T-helper 22 cell (primary cell): ENCODE measurements around the gene APOL4.
"Not testable (repeated sequence)": the region's sequence is repeated elsewhere in the genome, so short reads cannot be mapped to it uniquely, and the experiment has no call there.

Experiments
- DNase-seq: peaks from one replicate; pipeline ENCODE4 v3.0.0-alpha.2; 2020; ENCODE audit warnings: low read depth

Gene APOL4

DNA sequence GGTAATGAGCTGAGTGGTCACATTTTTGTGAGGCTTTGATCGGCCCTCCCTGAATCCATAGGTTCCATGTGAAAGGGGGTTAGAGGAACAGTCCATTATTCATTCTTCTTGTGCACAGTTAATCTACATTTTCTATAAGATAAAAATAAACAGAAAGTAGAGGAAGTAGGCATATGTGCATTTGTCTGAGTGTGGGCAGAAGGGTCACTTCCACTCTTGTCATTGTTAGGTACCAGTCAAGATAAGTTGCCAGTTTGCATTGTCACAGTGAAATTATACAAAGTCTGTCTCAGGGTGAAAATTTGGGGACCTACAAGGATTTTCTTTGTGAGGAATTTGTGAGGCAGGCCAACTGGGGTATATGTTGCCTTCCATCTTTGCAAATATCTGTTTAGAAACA lies 4.6 kb upstream of the APOL4 start:
- no peak for DNase-seq

DNA sequence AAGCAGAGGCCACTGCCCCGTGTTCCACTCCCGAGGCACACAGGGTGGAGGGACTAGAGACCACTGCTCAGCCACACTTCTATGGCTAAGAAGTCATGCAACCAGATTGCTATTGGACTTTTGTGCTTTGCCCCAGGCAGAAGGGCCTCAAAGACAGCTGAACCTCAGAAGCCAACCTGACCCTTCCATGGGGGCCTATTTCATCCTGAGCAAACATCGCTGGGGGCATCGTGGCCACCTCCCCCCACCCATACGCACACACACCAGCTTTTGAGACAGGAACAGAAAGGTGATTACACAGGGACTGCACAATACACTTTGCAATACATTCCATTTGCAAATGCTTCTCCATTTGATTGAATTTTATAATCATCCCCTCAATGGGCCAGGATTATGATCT lies 4.0 kb upstream of the APOL4 start:
- not testable (repeated sequence) for DNase-seq

DNA sequence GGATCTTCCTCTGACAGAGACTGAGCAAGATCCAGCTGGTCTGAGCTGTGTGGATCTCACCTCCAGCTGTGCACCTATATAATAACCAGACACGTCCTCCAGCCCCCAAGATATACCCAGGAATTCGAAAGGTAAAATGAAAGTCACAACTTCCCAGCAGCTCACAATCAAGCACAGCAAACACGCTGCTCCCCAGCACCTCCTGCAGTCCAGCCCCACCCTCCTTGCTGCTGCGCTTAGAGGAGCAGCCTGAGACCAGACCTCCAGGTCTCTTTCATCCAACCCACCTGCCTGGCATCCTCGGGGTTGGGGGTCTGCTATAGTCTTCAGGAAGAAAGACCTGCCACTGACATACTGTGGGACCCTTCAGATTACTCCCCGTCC lies 3.0 kb upstream of the APOL4 start:
- no peak for DNase-seq

DNA sequence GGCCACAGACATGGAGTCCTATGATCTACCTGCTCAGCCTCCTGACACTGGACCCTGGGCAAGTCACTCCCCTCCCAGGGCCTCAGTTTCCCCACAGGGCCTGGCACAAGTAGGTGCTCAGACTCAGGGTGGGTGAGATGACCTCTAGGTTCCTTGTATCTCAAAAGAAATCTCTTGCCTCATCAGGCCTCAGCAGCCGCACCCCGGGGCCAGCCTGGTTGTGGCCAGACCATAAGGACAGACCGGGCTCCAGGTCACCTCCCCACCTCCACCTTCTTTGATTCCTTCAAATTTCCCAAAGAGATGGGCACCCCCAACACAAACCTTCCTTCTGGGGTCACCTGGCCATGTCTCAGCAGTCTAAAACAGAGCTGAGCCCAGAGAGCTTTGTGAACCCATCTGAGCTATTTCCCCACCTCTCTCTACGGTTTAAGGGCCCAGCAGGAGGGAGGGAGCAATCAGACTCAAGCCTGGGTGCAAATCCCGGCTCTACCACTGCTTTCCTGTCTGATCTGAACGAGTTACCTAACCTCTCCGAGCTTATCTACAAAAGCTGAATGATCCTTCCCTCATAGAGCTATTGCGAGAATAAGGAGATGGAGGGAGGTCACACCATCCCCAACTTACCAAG lies 2.5 kb upstream of the APOL4 start:
- no peak for DNase-seq

DNA sequence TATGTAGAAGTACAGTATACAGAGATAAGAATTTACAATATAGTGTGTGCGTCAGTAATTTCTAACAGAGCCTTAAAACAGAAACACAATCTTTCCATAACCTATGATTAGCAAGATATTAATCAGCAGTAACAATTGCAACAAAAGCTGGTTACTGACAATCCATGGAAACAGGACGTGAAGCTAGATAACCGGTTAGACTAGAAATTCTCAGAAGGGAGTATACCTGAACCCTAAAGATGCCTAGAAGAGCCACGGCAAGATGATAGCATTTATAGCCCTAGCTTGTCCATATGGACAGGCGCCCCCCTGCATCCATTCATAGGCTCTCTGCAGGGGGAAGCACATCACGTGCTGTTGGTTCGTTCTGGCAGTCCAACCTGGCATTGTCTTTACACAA lies 1.8 kb upstream of the APOL4 start:
- not testable (repeated sequence) for DNase-seq

DNA sequence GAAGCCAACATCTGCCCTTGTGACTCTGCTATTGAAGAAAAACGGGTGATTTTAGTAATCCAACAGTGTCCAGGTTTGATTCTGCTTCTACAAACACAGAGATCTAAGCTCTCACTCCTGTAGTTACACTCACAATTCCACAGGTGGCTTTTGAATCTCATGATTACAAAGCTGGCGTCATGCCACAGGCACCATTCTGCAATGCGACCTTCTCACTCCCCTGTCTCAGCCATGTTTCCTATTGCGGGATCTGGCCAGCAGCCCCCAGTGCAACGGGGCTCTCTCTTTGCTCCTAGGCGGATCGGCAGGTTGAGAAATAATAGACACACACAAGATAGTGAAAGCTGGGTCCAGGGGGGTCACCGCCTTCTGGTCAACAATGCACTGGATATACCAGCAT lies 1.3 kb upstream of the APOL4 start:
- DNase-seq = not testable (repeated sequence)

DNA sequence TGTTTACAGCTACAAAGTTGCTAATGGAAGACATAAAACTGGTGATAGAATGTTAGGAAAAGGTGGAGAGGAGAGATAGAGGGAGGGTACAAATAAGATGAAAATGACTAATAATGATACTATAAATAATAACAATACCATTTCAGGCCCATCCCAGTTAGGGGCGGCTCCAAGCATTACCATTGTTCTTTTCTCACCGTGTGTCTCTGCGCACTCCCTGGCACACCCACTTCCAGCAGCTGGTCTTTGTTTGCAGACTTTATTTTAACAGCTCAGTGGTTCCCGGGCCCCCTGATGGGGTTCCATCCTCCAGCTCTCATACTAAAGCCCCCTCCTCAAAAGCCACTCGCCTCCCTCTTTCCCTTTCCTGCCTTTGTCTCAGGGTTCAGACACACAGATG lies 584 bp downstream of the APOL4 start:
- not testable (repeated sequence) for DNase-seq

DNA sequence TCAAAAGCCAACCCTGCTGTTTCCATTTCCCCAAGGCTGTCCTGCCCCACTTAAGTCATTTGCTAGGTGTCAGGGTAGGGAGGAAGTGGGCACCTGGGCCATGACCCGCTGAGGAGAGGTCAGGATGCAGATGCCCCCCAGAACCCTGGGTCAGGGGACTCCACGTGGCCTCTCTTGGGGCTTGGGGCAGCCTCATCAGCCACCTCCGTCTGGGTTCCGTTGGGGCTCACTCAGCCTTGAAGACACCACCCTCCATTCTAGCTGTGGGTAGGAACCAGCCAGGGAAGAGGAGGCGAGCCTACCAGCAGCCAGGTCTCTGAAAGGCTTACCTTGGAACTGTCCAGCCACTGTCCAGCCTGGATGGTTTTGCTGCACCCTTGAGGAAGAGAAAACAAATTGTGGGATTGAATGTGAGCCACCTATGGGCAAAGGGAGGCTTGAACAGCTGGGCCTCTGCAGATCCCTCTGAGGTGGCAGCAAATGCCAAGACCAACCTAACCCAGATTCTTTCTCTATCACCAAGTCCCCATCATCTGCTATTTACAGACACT lies 2.5 kb downstream of the APOL4 start:
- DNase-seq = no peak

DNA sequence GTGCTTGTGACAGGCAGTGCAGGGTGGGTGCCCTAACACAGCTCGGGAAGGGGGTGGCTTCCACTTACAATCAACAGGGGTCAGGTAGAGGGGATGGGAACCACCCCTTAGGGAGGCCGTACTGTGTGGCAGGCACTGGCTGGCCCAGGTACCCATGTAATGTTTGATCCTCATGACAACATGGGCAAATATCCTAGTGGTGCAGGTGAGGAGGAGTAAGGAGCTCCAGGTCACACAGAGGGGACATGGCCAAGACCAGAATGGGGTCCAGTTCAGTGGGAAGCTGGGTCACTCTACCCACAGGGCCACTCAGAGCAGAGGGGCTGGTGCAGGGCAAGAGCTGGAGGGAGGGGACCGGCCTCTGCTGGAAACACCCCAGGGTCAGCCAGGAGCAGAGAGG lies 3.1 kb downstream of the APOL4 start:
- DNase-seq = no peak

DNA sequence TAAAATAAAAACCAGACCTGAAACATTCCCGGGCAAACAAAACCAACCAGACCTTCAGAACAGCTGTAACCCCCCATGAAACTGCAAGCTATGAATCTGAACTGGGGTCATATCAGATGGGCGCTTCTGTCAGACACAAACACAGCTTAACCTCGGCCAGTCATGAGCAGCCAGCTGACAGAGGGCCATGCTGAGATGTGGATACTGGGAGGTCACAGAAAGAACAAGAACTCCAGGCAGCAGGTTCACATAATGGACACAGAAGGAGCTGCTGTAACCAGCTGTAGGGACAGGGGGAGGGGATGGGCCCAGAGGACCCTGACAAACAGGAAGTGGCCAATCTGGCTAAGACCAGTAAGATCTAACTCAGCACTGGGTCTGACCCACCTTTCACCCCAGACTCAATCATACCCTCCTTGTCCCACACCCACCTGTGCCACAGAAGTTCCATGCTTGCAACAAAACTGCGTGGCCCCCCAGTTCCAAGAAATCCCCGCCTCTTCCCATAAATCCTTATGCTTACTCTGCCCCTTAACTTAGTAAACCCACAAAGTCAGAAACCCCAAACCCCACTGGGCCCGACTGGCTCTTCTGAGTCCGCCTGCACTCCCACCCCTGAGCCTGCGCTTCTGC lies 4.0 kb downstream of the APOL4 start:
- DNase-seq = no peak

DNA sequence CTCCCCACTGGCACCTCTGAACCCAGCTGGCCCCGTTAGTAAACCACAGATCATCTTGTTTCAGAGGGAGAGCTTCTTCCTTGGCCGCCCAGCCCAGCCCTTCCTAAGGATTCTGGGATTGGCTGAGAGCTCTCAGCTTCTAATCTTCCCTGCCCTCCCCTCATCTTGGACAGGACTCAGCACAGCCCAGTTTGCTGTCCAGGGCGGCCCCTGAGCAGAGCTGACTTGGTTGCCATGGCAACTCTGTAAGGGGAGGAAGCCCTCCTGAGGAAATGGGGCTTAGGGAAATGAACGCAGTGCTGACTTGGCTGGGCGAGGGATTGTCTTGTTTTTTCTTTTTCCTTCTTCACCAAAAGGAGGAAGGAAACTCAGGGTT lies 4.6 kb downstream of the APOL4 start:
- DNase-seq = no peak

DNA sequence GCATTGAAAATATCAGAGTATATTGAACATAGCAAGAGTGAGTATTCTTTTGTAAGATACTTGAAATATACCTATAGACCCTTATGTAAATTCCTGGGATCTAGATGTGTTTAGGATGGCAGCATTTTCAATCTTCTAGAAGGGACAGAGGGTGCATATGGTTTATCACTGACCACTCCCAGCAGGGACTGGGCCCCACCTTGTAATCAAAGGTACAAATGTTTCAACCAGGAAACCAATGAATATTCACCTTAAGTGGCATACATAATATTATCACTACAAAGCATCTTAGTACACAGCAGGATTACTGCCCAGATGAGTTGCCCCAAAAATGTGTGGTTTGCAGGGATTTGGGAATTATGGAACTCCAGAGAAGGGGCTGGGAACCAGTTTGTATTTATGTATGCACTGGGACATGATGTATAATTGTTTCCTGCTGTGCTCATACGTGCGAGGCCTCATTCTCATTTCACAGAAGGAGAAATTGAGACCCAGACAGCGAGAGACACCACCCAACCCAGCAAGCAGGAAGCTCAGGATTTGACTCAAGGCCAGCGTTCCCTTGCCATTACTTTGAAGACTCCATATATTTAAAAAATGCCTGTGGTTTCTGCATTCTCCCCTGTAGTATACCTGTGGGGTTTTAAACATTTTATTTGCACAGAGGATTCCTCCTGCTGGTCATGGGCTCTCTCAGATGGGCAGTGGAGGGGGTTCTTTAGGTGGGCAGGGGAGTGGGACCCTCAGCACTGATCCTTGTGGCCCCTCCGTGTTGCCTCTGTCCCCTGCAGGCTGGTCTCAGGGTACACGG lies 5.2 kb downstream of the APOL4 start:
- no peak for DNase-seq

DNA sequence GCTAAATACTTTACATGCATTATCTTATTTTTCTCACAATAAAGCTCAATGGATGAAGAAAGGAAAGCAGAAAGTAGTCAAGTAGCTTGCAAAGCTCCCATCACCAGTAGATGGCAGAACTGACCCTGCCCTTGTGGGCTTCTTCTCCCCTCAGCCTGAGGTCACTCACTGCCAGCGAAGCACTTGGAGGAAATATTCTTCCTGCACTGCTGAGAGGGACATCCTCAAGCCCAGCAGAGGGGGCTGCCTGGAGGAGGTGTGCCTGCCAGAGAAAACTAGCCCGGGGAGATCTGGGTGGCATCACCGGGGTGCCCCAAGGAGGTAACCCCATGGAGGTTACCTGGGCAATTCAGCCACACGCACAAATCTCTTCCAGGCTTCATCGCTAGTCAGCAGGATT lies 6.6 kb downstream of the APOL4 start:
- no peak for DNase-seq

DNA sequence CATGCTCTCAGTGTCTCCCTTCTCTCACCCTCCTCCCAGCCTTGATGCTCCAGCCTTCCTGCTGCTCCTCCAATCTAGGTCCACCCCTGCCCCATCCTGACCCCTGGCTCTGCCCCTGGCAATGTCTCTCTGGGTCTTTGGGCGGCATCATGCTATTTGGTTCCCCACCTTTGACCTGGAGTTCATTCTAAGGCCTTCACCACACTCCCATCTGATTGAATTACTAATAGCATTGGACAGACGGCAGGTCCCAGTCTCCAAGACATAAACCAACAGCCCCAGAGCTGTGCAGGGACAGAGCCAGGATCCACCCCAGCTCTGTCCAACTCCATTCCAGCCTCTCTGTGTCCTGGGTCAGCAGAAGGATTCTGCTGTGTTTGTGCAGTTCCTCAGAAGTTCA lies 7.2 kb downstream of the APOL4 start:
- no peak for DNase-seq

DNA sequence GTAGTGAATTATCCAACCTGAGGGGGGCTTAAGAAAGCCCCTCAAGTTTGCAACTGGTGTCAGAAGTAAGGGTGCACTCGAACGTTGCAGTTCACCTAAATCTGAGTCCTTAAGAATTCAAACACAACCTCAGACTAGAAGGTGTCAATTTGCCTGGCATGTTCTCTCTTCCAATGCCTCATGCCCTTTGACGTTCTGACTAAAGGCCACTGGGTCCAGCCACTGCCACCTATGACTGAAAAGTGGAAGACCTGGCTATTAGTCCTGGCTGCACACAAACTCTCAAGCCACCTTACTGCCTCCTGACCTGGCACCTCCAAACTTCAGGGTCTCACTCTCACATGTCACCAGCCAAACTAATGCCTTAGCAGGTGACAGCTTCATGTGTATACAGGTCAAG lies 8.0 kb downstream of the APOL4 start:
- no peak for DNase-seq

DNA sequence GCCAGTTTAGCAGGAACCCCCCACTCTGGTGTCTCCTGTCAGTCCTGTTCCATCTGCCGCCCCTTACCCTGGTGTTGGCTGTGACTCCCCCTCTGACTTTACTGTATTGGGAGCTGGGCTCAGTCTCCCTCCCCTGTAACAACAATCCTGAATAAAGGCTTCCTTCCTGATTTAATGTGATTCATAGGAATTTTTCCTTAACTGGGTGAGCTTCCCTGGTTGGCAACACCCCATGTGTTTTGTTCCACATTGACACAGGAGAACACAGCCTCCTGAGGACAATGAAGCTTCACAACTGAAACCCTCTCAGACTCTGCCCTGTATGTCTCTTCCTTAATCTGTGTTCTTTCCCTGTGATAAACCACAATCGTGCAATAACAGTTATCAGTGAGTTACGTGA lies 8.4 kb downstream of the APOL4 start:
- no peak for DNase-seq

DNA sequence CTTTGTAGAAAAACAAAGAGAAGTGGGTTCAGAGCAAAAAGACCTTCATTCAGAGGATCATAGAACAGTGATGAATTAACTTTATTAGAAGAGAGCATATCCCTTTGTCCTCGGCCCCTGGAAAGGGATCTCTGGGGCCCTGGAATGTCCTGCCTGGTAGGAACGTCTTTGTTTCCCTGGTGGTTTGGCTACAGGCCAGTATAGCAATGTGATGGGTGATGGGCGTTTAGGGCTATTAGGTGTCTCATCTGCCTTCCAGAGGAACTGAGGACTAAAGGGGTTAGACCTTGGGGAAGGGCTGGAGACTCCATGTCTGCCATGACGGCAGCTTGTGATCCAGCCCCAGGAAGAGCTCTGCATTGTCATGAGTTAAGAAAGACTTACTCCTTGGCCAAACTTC lies 9.1 kb downstream of the APOL4 start:
- DNase-seq = no peak

DNA sequence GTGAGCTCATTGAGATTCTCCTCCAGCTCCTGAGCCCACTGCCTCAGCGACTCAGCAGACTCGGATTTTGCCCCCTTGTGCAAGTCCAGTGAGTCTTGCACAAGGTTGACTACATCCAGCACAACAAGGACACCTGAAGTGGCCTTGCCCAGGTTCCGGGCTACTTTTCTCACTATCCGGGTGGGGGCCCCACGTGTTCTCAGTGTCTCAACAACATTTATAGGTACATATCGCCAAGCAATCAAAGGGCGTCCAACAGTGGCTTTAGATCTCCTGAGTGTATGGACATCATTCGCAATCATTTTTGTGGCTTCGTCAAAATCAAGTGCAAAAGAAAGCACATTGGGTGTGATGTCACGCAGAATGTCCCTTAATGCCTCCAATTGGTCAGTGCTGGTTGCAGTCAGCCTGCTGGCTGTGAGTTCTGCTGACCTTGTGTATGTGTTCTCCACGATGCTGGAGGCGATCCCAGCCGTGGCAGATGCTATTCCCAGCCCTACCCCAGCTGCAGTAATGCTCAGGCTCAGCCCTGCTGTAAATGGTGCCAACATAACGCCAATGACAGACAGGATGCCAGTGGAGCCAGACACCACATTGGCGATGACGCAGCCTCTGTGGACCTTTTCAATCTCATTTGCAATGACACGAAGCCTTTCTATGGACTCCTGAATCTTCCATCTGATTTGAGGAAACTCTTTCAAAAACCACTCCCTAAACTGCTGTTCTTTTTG lies 10.3 kb downstream of the APOL4 start:
- DNase-seq = no peak

DNA sequence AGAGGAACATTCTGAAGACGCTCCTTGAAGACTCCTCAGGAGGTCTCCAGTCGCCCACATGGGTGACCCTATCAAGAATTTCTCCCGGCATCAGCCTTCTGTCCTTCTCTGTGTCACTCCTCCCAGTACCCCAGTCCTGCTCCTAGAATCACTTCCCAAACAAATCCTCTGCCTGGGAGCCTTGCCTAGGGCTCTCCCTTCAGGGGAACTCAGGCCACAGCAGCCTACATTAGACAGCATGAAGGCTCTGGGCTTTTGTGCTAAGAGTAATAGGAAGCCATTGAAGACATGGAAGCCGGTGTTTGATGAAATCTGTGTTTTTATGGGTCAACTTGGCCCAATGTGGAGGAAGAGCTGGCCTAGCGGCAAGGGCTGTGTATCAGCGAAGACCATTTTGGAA lies 13.7 kb downstream of the APOL4 start:
- DNase-seq = not testable (repeated sequence)

DNA sequence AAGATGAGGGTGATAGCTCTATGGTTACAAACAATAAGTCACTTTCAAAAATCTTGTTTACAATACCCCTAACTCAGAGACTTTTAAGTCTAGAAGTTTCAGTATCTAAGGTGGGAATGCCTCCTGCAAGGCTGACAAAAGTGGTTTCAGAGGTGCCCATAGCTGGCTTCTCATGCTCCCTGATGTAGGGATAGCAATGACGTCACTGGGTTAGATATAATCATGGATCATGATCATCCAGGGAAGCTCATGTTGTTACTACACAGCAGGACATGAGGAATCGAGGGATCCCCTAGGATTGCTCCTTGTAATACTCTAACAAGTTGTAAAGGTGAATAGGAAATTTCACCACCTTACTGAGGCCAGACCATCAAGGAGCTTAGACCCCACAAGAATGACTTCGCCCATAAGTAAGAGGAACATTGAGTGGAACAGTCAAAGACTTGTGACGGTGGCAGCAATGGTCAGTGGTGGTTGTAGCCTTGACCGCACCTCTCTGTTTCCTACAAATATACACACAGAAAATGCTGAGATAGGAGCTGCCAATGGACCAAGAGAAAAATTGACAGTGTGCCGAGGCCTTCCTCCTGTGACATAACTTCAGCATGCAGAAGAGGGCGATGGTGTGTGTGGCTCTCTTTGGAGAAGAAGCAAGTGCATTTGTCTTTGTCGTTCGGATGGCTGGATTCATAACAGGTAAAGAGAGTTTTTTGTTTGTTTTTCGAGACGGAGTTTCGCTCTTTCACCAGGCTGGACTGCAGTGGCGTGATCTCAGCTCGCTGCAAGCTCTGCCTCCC lies 15.6 kb downstream of the APOL4 start:
- no peak for DNase-seq

DNA sequence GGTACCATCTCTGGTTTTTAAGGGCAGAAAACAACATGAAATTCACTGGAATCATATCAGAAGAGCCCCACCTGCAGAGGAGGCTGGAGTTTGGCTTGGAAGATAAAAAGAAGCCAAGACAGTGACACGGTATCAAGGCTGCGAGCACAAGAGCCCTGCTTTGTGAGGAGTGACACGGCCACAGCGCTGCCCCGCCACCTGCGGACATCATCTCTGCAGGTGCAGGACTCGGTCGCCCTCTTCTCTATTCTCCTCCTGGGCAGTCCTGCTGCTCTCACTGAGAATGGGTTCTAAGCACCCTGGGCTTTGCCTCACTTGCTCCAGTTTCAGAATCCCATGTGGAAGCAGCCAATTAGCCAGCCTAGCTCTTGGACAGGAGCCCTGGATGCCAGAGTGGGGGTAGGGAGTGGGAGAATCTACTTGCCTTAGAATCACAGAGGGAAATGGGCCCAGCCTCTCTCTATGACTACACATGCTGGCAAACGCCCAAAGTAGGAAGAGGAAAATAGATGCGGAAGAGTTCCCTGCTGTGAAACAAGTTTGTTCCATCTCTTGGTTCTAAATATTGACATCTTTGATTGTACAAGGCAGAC lies 17.1 kb downstream of the APOL4 start:
- no peak for DNase-seq
